Loucy (cell line): ENCODE data around the gene GALNT18.

Experiments
- H2AFZ ChIP-seq: fragments of 200-600 bp; sonication (generic); 2 replicates; pipeline ENCODE4 v1.6.0; 2016; ENCODE audit warnings: antibody characterized with exemption, mild to moderate bottlenecking, low read length, moderate library complexity
- H3F3A ChIP-seq: fragments of 200-600 bp; 2 replicates; pipeline ENCODE4 v1.6.0; 2016; ENCODE audit warnings: antibody characterized with exemption, low read depth, mild to moderate bottlenecking
- H3K27me3 ChIP-seq: fragments of 200-600 bp; sonication (generic); 2 replicates; pipeline ENCODE4 v1.6.1; 2014; ENCODE audit warnings: low read length, mild to moderate bottlenecking; ENCODE audit not compliant: insufficient read depth, poor library complexity, severe bottlenecking
- H3K36me3 ChIP-seq: fragments of 200-600 bp; sonication (generic); 2 replicates; pipeline ENCODE4 v1.6.1; 2016; ENCODE audit warnings: low read length; ENCODE audit not compliant: insufficient read depth
- H3K4me1 ChIP-seq: fragments of 200-600 bp; sonication (generic); 2 replicates; pipeline ENCODE4 v1.5.1; 2014; ENCODE audit warnings: low read length, mild to moderate bottlenecking; ENCODE audit not compliant: insufficient read depth, poor library complexity, severe bottlenecking
- H3K4me2 ChIP-seq: fragments of 200-600 bp; sonication (generic); 2 replicates; pipeline ENCODE4 v1.6.0; 2014; ENCODE audit warnings: antibody characterized with exemption, low read length, low read depth, mild to moderate bottlenecking; ENCODE audit not compliant: poor library complexity, severe bottlenecking
- H3K4me3 ChIP-seq: fragments of 200-600 bp; sonication (generic); 2 replicates; pipeline ENCODE4 v1.5.1; 2014; ENCODE audit warnings: low read length, mild to moderate bottlenecking, mixed read lengths; ENCODE audit not compliant: poor library complexity, severe bottlenecking
- H3K79me2 ChIP-seq: fragments of 200-600 bp; sonication (generic); 2 replicates; pipeline ENCODE4 v1.6.1; 2014; ENCODE audit warnings: low read length; ENCODE audit not compliant: insufficient read depth
- H3K9ac ChIP-seq: fragments of 200-600 bp; sonication (generic); 2 replicates; pipeline ENCODE4 v1.6.0; 2014; ENCODE audit warnings: mild to moderate bottlenecking, low read depth, low read length, moderate library complexity; ENCODE audit not compliant: poor library complexity, severe bottlenecking
- H3K9me2 ChIP-seq: fragments of 200-600 bp; sonication (generic); replicated peaks from 2 replicates; pipeline ENCODE4 v1.6.1; 2016; ENCODE audit warnings: low read depth, low read length, mixed read lengths
- H3K9me3 ChIP-seq: fragments of 200-600 bp; sonication (generic); 2 replicates; pipeline ENCODE4 v1.6.1; 2014; ENCODE audit warnings: mild to moderate bottlenecking, antibody characterized with exemption, low read length, low read depth; ENCODE audit not compliant: insufficient read depth
- H4K20me1 ChIP-seq: fragments of 200-600 bp; sonication (generic); 2 replicates; pipeline ENCODE4 v1.6.0; 2014; ENCODE audit warnings: antibody characterized with exemption, low read length, mild to moderate bottlenecking; ENCODE audit not compliant: insufficient read depth, poor library complexity, severe bottlenecking
- CTCF ChIP-seq: fragments of 200-600 bp; sonication (generic); conservative IDR thresholded peaks from 2 replicates; pipeline ENCODE4 v1.5.1; 2014; ENCODE audit warnings: mild to moderate bottlenecking, antibody characterized with exemption, low read length
- EZH2phosphoT487 ChIP-seq: fragments of 200-600 bp; IDR thresholded peaks from 2 replicates; pipeline ENCODE4 v1.6.1; 2018; ENCODE audit warnings: antibody characterized with exemption, mild to moderate bottlenecking, moderate library complexity, borderline replicate concordance

GALNT18 gene

DNA sequence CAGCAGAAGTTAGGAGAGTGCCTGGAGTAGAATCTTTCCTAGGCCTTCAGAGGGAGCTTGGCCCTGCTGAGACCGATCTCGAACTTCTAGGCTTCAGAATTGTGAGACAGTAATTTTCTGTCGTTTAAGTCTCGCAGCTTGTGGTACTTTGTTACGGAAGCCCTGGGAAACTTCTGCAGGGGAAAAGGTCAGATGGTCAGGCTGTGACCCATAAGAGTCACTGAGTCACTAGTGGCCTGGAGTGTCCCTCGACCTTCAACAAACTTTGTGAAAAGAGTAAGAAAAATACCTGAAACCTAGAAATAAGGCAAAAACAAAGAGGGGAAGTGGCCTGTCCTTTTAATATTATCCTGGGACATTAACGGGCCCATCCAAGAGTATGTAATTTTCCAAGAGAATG lies 303.3 kb downstream of the GALNT18 start:
- no peak for TF ChIP-seq EZH2phosphoT487
- no peak for TF ChIP-seq CTCF
- H3K9me2 ChIP-seq: no peaks in the 10 kb centered on the region
- no peaks in the 10 kb centered on the region for H4K20me1 ChIP-seq
- no peaks in the 10 kb centered on the region for H3K27me3 ChIP-seq
- H3K9me3 ChIP-seq: no peaks in the 10 kb centered on the region
- H3K79me2 ChIP-seq: no peaks in the 10 kb centered on the region
- H3F3A ChIP-seq: no peaks in the 10 kb centered on the region
- H3K4me1 ChIP-seq: peaks cover 5% of the 10 kb centered on the region
- H3K36me3 ChIP-seq: no peaks in the 10 kb centered on the region
- H3K9ac ChIP-seq: no peak overlapping the region
- no peak overlapping the region for H3K4me2 ChIP-seq
- no peak overlapping the region for H2AFZ ChIP-seq
- H3K4me3 ChIP-seq: no peak overlapping the region

GRCh38 chr11:11316651-11317230 lies 305.1 kb downstream of the GALNT18 start:
- Histone ChIP-seq H3K4me3 (no peak overlapping the region), H3K79me2 (no peaks in the 10 kb centered on the region), H4K20me1 (no peaks in the 10 kb centered on the region), H3K36me3 (no peaks in the 10 kb centered on the region), H2AFZ (no peak overlapping the region), H3K4me1 (peaks cover 10% of the 10 kb centered on the region), H3F3A (no peaks in the 10 kb centered on the region), H3K9me3 (no peaks in the 10 kb centered on the region), H3K4me2 (no peak overlapping the region), H3K9me2 (no peaks in the 10 kb centered on the region), H3K27me3 (no peaks in the 10 kb centered on the region), H3K9ac (no peak overlapping the region)
- TF ChIP-seq CTCF: no peak
- no peak for TF ChIP-seq EZH2phosphoT487

GRCh38 chr11:11313902-11314692 lies 307.7 kb downstream of the GALNT18 start:
- H3K4me2 ChIP-seq: no peak overlapping the region
- no peaks in the 10 kb centered on the region for H3K9me3 ChIP-seq
- H3K9ac ChIP-seq: no peak overlapping the region
- no peak for TF ChIP-seq EZH2phosphoT487
- H3K27me3 ChIP-seq: no peaks in the 10 kb centered on the region
- H4K20me1 ChIP-seq: no peaks in the 10 kb centered on the region
- peaks cover 14% of the 10 kb centered on the region for H3K4me1 ChIP-seq
- H2AFZ ChIP-seq: no peak overlapping the region
- H3K79me2 ChIP-seq: no peaks in the 10 kb centered on the region
- H3K4me3 ChIP-seq: no peak overlapping the region
- H3K9me2 ChIP-seq: no peaks in the 10 kb centered on the region
- H3F3A ChIP-seq: no peaks in the 10 kb centered on the region
- no peaks in the 10 kb centered on the region for H3K36me3 ChIP-seq
